T-helper 2 cell treated with Interferon-gamma antibody and Interleukin-4, amounts not matched to agents 5 μg/mL and 100 μg/mL, for 36 hours (primary cell): ENCODE results near the gene CHRNG.

Experiments
- DNase-seq: peaks from one replicate; pipeline ENCODE4 v3.0.0; 2021; ENCODE audit warnings: low spot score
- H3K27ac Mint-ChIP-seq: one replicate; pipeline ENCODE4 v1.8.0; 2021; ENCODE audit warnings: mild to moderate bottlenecking, mixed read lengths
- H3K27me3 Mint-ChIP-seq: one replicate; pipeline ENCODE4 v1.8.0; 2021; ENCODE audit warnings: low read depth, mixed read lengths
- H3K36me3 Mint-ChIP-seq: one replicate; pipeline ENCODE4 v1.8.0; 2021; ENCODE audit warnings: low read depth, mixed read lengths
- H3K4me1 Mint-ChIP-seq: one replicate; pipeline ENCODE4 v1.8.0; 2021; ENCODE audit warnings: low read depth, mixed read lengths
- H3K4me3 Mint-ChIP-seq: one replicate; pipeline ENCODE4 v1.8.0; 2022; ENCODE audit warnings: mild to moderate bottlenecking, moderate library complexity, mixed read lengths
- H3K9me3 Mint-ChIP-seq: one replicate; pipeline ENCODE4 v1.8.0; 2021; ENCODE audit warnings: mixed read lengths

CHRNG gene, protein sequence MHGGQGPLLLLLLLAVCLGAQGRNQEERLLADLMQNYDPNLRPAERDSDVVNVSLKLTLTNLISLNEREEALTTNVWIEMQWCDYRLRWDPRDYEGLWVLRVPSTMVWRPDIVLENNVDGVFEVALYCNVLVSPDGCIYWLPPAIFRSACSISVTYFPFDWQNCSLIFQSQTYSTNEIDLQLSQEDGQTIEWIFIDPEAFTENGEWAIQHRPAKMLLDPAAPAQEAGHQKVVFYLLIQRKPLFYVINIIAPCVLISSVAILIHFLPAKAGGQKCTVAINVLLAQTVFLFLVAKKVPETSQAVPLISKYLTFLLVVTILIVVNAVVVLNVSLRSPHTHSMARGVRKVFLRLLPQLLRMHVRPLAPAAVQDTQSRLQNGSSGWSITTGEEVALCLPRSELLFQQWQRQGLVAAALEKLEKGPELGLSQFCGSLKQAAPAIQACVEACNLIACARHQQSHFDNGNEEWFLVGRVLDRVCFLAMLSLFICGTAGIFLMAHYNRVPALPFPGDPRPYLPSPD

DNA sequence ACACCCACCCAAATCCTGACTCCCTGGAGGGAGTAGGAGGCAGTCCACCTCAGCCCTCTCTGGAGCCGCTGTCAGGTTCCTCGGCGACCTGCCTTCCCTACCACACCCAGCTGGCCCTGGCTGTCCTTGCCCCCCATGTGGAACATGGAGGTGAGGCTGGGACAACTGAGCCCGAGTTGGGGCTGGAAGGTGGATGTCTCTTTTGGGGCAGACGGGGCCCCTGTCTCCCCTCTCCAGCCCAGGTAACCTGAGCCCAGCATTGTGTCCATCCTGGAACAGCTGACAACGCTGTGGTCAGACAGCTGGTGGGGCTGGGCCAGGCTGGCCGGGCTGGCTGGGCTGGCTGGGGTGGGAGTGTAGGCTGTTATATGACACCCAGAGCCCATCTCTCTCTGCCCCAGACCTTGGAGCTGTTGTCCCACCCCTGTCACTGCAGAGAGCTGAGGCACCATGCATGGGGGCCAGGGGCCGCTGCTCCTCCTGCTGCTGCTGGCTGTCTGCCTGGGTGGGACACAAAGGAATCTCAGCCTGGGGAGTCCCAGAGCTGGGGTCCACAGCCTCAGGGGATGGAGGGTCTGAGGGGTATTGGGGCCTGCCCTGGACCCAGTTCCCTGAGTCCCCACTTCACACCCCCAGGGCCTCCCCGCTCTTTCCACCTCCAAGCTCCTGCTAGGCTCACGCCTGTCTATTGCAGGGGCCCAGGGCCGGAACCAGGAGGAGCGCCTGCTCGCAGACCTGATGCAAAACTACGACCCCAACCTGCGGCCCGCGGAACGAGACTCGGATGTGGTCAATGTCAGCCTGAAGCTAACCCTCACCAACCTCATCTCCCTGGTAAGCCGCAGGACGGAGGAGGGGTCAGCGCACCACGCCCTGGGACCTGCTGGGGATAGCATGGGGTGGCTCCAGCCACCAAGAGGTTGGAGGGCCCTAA is at the start of gene CHRNG:
CHRNG (plus strand) TSS at position 395 of the 934 bp plus-strand sequence; CDS start at position 451, 56 bp downstream.
- peaks cover 4% of the 10 kb centered on the region for H3K4me1 Mint-ChIP-seq
- no peaks in the 10 kb centered on the region for H3K36me3 Mint-ChIP-seq
- no peak within 1 kb of the TSS for H3K27ac Mint-ChIP-seq
- no peak within 1 kb of the TSS for H3K4me3 Mint-ChIP-seq
- H3K9me3 Mint-ChIP-seq = peaks cover 7% of the 10 kb centered on the region
- DNase-seq = no peak
- H3K27me3 Mint-ChIP-seq = peaks cover 10% of the 10 kb centered on the region

DNA sequence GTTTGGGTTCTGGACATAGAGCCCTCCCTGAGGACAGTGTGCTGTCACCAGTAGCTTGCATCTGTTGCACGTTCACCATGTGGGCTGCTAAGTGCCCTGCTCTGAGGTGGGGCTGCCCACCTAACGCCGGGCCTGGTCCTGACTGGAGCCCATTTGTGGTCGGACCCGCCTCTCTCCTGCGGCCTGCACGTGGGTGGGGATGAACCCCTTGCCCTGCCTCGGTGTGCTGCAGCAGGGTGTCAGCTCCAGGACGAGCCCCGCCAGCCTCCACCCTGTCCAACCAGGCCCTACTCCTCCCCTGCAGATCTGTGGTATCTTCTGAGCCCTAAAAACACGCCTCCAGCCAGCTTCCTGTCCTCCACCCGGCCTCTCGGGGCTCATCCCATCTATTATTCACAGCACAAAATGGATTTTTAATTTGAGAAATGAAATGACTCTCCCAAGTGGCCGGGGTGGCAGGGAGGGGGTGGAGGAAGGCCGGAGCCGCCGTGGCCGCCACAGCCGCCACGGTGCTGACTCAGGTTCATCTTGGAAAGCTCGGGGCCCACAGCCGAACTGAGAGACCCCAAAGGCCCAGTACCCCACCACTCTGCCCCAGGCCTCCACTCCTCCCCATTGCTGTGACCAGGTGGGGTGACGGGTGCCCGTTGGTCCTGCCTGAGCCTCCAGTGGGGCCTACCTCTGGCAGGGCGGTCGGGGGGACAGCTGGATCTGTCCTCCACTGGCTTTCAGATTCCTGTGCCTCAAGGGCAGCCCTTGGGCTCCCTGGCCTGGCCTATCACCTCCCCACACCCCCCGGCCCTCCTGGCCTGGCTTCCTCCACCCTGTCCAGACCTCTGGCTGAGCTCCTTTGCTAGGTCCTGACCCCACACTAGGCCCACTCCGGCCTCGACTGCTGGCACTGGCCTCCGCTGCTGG is 49.0 kb upstream of the CHRNG start:
- peaks cover 28% of the 10 kb centered on the region for H3K27me3 Mint-ChIP-seq
- H3K4me3 Mint-ChIP-seq = no peak overlapping the region
- no peaks in the 10 kb centered on the region for H3K36me3 Mint-ChIP-seq
- no peak for DNase-seq
- H3K9me3 Mint-ChIP-seq = no peaks in the 10 kb centered on the region
- H3K27ac Mint-ChIP-seq = no peak overlapping the region
- H3K4me1 Mint-ChIP-seq = no peaks in the 10 kb centered on the region

- H3K27ac Mint-ChIP-seq = no peak overlapping the region
- no peak overlapping the region for H3K4me3 Mint-ChIP-seq
- H3K9me3 Mint-ChIP-seq = no peaks in the 10 kb centered on the region
- no peaks in the 10 kb centered on the region for H3K36me3 Mint-ChIP-seq
- no peaks in the 10 kb centered on the region for H3K4me1 Mint-ChIP-seq
- DNase-seq = no peak
- peaks cover 28% of the 10 kb centered on the region for H3K27me3 Mint-ChIP-seq
Measured at GRCh38 chr2:232491139-232491780, 48.2 kb upstream of the CHRNG start.

GRCh38 chr2:232492236-232492848 is 47.1 kb upstream of the CHRNG start:
- no peak for DNase-seq
- peaks cover 23% of the 10 kb centered on the region for H3K27me3 Mint-ChIP-seq
- no peaks in the 10 kb centered on the region for H3K4me1 Mint-ChIP-seq
- no peaks in the 10 kb centered on the region for H3K9me3 Mint-ChIP-seq
- no peaks in the 10 kb centered on the region for H3K36me3 Mint-ChIP-seq
- H3K27ac Mint-ChIP-seq = no peak overlapping the region
- no peak overlapping the region for H3K4me3 Mint-ChIP-seq

GRCh38 chr2:232492963-232493700 is 46.4 kb upstream of the CHRNG start:
- Mint-ChIP-seq H3K27me3 (peaks cover 21% of the 10 kb centered on the region), H3K4me3 (no peak overlapping the region), H3K9me3 (no peaks in the 10 kb centered on the region), H3K36me3 (no peaks in the 10 kb centered on the region), H3K4me1 (no peaks in the 10 kb centered on the region), H3K27ac (no peak overlapping the region)
- DNase-seq = no peak

DNA sequence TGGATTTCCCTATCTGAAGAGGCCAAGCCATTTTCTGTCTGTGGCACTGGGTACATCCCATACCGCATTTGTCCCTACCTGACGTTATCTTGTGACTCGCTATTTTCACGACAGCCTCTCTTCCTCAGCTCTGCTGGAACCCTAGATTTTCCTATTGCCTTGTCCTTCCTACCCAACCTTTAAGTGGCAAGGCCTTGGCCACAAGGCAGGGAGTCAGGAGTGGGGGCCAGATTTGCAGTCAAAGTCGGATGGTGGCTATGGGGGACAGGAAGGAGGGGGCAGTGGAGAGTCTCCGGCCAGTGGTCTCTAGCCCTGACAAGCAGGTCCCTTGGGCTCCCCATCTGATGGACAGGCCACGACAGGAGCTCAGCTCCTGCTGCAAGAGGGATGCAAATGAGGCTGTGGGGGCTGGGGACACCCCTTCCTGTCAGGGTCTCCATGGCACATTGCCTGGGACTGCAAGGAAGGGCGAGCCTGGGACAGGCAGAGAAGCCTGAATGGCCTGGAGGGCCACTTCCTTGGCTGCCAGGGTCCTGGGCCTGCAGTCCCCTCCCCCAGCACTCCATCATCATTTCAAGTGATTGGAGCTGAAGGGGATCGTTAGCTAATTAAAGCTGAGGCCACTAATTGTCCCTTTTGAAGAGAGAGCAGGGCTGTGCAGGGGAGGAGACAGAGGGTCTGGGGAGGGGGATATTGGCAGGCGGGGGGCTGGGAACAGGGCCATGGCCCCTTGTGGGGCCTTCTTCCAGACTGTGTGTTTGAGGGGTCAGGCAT is 45.6 kb upstream of the CHRNG start:
- no peaks in the 10 kb centered on the region for H3K4me1 Mint-ChIP-seq
- no peak for DNase-seq
- no peaks in the 10 kb centered on the region for H3K9me3 Mint-ChIP-seq
- no peak overlapping the region for H3K27ac Mint-ChIP-seq
- H3K27me3 Mint-ChIP-seq = peaks cover 14% of the 10 kb centered on the region
- no peaks in the 10 kb centered on the region for H3K36me3 Mint-ChIP-seq
- H3K4me3 Mint-ChIP-seq = no peak overlapping the region

DNA sequence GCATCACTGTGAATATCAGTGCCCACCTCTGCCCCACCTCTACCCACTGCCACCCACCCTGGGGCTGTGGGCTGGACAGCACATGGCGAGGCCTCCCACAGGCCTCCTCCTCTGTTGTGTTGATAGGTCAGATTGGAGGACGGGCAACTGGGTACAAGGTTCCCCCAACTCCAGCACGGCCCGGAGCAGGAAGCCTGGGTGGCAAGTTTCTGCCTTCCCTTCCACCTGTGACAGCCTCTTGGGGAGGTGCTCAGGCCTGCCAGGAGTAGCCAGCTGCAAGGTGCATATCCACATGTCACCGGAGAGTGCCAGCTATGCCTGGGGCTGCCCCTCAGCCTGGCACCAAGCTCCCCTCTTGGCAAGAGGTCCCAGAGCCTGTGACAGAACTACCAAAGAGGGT is 45.0 kb upstream of the CHRNG start:
- Mint-ChIP-seq H3K9me3 (no peaks in the 10 kb centered on the region), H3K27me3 (peaks cover 8% of the 10 kb centered on the region), H3K4me1 (no peaks in the 10 kb centered on the region), H3K4me3 (no peak overlapping the region), H3K27ac (no peak overlapping the region), H3K36me3 (no peaks in the 10 kb centered on the region)
- no peak for DNase-seq

GRCh38 chr2:232495292-232495691 is 44.2 kb upstream of the CHRNG start:
- no peaks in the 10 kb centered on the region for H3K9me3 Mint-ChIP-seq
- H3K4me3 Mint-ChIP-seq = no peak overlapping the region
- H3K27ac Mint-ChIP-seq = no peak overlapping the region
- DNase-seq = no peak
- H3K27me3 Mint-ChIP-seq = peaks cover 5% of the 10 kb centered on the region
- H3K36me3 Mint-ChIP-seq = no peaks in the 10 kb centered on the region
- no peaks in the 10 kb centered on the region for H3K4me1 Mint-ChIP-seq

- H3K4me1 Mint-ChIP-seq = no peaks in the 10 kb centered on the region
Measured at GRCh38 chr2:232496501-232497270, 42.8 kb upstream of the CHRNG start.

DNA sequence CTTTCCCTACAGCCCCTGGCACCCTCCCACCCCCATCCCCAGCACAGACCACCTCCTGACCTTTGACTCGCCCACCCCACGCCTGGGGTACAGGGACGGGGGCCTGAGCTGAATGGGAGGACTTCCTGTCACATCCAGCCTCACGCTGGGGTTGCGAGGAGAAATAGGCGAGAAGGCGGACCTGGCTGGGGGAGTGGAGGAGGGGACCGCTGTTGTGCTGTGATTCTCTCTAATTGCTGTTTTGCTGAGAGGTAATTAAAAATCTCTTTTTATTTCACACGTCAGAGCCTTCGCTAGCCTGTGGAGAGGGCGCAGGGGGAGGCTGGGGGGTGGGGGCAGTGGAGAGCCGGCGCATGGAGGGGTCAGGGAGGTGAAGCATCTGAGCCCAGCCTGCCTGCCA is 42.1 kb upstream of the CHRNG start:
- Mint-ChIP-seq H3K36me3 (no peaks in the 10 kb centered on the region), H3K27ac (no peak overlapping the region), H3K9me3 (no peaks in the 10 kb centered on the region), H3K27me3 (peaks cover 17% of the 10 kb centered on the region), H3K4me1 (no peaks in the 10 kb centered on the region), H3K4me3 (no peak overlapping the region)
- no peak for DNase-seq

More at GRCh38 chr2:232496501-232497270, 42.8 kb upstream of the CHRNG start:
- Mint-ChIP-seq H3K4me3 (no peak overlapping the region), H3K9me3 (no peaks in the 10 kb centered on the region), H3K36me3 (no peaks in the 10 kb centered on the region), H3K27me3 (peaks cover 12% of the 10 kb centered on the region), H3K27ac (no peak overlapping the region)
- DNase-seq = no peak

DNA sequence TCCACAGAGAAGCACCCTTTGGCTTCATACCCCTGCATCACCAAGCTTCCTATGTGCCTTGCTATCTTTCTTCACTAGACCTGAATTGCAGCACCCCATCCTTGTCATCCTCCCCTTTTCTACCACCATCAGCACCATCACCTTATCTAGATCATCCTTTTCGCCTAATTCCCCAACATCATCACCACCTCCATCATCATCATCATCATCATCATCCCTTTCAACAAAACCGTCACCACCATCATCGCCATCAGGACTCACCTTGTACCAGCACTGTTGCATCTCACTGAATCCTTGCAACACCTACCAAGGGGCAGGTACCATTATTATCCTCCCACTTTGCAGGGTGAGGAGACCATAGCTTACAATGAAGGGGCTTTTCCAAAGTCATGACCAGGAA is 41.0 kb upstream of the CHRNG start:
- DNase-seq = no peak
- Mint-ChIP-seq H3K4me1 (peaks cover 2% of the 10 kb centered on the region), H3K4me3 (no peak overlapping the region), H3K27ac (no peak overlapping the region), H3K9me3 (no peaks in the 10 kb centered on the region), H3K27me3 (peaks cover 21% of the 10 kb centered on the region), H3K36me3 (no peaks in the 10 kb centered on the region)
